ENCODE measurements around the gene COL25A1.

Gene COL25A1

DNA sequence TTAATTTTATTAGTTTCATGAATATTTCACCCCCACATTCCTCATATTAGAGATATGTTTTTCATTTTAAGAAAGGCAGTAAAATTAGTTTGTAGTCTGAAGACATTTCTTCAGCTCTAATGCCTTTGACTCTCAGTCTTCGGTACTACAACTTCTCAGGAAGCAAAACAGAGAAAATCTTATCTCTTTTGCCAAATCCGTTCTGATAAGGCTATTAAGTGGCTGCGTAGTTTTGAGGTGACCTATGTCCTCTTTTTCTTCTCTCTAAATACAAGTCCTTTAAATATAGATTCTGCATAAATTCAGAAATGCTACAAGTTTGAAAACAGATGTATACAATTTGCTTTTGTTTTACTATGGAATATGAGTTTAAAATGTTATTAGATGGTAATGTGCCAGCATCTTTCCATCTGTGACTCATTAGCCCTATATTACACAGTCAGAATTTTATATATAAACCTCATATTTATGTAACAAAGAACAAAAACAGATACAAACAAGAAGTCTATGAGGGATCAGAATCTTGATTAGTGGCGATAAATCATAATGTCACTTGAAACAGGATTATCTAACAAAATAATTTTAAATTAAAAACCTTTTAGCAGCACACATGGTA, 358.4 kb downstream of the COL25A1 start:
- Histone ChIP-seq H3K9me3 (ENCODE audit: control insufficient read depth, low read length) (no peaks in the 10 kb centered on the region), H3K9ac (no peak overlapping the region), H3K27me3 (ENCODE audit: control insufficient read depth, insufficient read depth, low read length) (peaks cover 2% of the 10 kb centered on the region), H3K79me2 (no peaks in the 10 kb centered on the region), H3K4me3 (ENCODE audit: low read depth, low read length) (no peak overlapping the region), H3K27ac (no peak overlapping the region), H3K4me1 (no peaks in the 10 kb centered on the region), H2AFZ (no peak overlapping the region), H3K4me2 (ENCODE audit: low read length) (no peak overlapping the region), H3K36me3 (ENCODE audit: control insufficient read depth, insufficient read depth, low read length) (no peaks in the 10 kb centered on the region)
- TF ChIP-seq CTCF (IDR thresholded peaks at IDR 0.05), result no peak

DNA sequence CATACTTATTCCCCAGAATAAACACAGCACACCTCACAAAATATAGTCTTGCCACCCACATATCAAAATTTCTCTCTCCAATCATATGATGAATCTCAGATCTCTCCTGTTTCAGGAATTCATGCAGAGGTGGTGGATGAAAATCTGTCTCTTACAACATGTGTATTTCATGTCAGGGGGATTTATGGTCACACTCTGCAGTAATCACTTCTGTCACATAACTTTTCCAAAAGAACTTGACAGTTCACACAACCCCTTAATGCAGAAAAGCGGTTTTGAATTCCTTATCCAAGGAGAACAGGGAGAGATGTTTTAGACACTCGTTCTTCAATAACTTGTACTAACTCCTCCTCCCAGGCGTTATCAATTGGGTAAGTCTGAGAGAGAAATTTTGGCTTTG, 359.1 kb downstream of the COL25A1 start:
- Histone ChIP-seq H3K4me2 (ENCODE audit: low read length) (no peak overlapping the region), H2AFZ (no peak overlapping the region), H3K79me2 (no peaks in the 10 kb centered on the region), H3K9ac (no peak overlapping the region), H3K36me3 (ENCODE audit: control insufficient read depth, insufficient read depth, low read length) (no peaks in the 10 kb centered on the region), H3K4me3 (ENCODE audit: low read depth, low read length) (no peak overlapping the region), H3K27me3 (ENCODE audit: control insufficient read depth, insufficient read depth, low read length) (peaks cover 2% of the 10 kb centered on the region), H3K9me3 (ENCODE audit: control insufficient read depth, low read length) (no peaks in the 10 kb centered on the region), H3K27ac (no peak overlapping the region), H3K4me1 (no peaks in the 10 kb centered on the region)
- no peak for TF ChIP-seq CTCF (IDR thresholded peaks at IDR 0.05)

DNA sequence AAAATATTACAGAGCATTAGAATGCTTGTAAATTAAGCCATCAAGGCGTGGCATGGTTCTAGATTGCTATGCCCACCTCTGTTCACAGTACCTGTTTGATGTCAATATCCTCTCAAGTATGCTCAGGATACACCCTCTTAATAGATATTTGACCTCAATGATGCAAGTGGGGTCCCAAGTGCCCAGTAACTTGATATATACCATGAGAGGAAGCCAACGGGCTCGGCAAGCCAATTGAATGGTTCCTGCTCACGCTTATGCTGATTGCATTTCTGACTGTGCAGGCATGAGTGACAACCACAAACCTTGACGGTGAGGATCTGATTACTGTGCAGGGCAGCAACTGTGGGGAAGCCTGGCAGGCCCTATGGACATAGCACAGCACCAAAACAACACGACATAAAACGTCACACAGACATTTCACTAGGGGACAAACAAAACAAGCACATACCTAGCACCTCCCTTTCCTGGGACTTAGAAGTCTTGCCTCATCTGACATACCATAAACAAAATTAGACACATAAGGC, 360.5 kb downstream of the COL25A1 start:
- Histone ChIP-seq H3K4me3 (ENCODE audit: low read depth, low read length) (no peak overlapping the region), H3K4me1 (no peaks in the 10 kb centered on the region), H3K27ac (no peak overlapping the region), H3K9ac (no peak overlapping the region), H3K9me3 (ENCODE audit: control insufficient read depth, low read length) (no peaks in the 10 kb centered on the region), H2AFZ (no peak overlapping the region), H3K27me3 (ENCODE audit: control insufficient read depth, insufficient read depth, low read length) (peaks cover 2% of the 10 kb centered on the region), H3K4me2 (ENCODE audit: low read length) (peak overlapping the region; percentile 34), H3K36me3 (ENCODE audit: control insufficient read depth, insufficient read depth, low read length) (no peaks in the 10 kb centered on the region), H3K79me2 (no peaks in the 10 kb centered on the region)
- TF ChIP-seq CTCF (IDR thresholded peaks at IDR 0.05), result no peak

GRCh38 chr4:108940634-108941033, 361.8 kb downstream of the COL25A1 start:
- Histone ChIP-seq H3K9me3 (ENCODE audit: control insufficient read depth, low read length) (no peaks in the 10 kb centered on the region), H3K4me2 (ENCODE audit: low read length) (no peak overlapping the region), H3K9ac (no peak overlapping the region), H3K27me3 (ENCODE audit: control insufficient read depth, insufficient read depth, low read length) (peaks cover 2% of the 10 kb centered on the region), H3K36me3 (ENCODE audit: control insufficient read depth, insufficient read depth, low read length) (no peaks in the 10 kb centered on the region), H3K4me3 (ENCODE audit: low read depth, low read length) (no peak overlapping the region), H3K79me2 (no peaks in the 10 kb centered on the region), H2AFZ (no peak overlapping the region), H3K27ac (no peak overlapping the region), H3K4me1 (no peaks in the 10 kb centered on the region)
- TF ChIP-seq CTCF (IDR thresholded peaks at IDR 0.05), result no peak

GRCh38 chr4:108940149-108940548, 362.3 kb downstream of the COL25A1 start:
- TF ChIP-seq CTCF (IDR thresholded peaks at IDR 0.05), result no peak
- no peak overlapping the region for H3K4me3 ChIP-seq (ENCODE audit: low read depth, low read length)
- no peaks in the 10 kb centered on the region for H3K9me3 ChIP-seq (ENCODE audit: control insufficient read depth, low read length)

More at GRCh38 chr4:108940149-108940548, 362.3 kb downstream of the COL25A1 start:
- no peak overlapping the region for H3K9ac ChIP-seq
- H3K27ac ChIP-seq, result no peak overlapping the region
- H3K79me2 ChIP-seq, result no peaks in the 10 kb centered on the region
- H3K27me3 ChIP-seq (ENCODE audit: control insufficient read depth, insufficient read depth, low read length), result peaks cover 2% of the 10 kb centered on the region
- no peaks in the 10 kb centered on the region for H3K4me1 ChIP-seq
- H3K36me3 ChIP-seq (ENCODE audit: control insufficient read depth, insufficient read depth, low read length), result no peaks in the 10 kb centered on the region
- no peak overlapping the region for H2AFZ ChIP-seq
- H3K4me2 ChIP-seq (ENCODE audit: low read length), result no peak overlapping the region

Data from parathyroid adenoma (tissue), 2 donors.